Measurements from ENCODE around the gene VAC14.

DNA sequence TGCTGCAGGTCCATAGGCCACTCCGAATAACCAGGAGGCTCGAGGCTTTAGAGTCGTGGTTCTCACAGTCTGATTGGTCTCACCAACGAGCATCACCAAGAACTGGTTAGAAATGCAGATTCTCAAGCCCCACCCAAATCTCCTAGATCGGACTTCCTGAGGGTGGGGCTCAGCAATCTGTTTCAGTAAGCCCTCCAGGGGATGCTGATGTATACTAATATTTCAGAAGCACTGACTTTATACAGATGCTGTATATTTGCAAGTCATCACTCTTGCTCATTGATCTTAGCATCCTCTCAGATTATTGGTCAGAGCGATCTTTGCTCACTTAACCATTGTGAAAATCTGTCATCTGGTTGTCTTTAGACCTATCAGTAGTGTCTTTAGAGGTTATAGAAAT lies 4.4 kb upstream of the VAC14 start:
- TF ChIP-seq, protein P1, sequence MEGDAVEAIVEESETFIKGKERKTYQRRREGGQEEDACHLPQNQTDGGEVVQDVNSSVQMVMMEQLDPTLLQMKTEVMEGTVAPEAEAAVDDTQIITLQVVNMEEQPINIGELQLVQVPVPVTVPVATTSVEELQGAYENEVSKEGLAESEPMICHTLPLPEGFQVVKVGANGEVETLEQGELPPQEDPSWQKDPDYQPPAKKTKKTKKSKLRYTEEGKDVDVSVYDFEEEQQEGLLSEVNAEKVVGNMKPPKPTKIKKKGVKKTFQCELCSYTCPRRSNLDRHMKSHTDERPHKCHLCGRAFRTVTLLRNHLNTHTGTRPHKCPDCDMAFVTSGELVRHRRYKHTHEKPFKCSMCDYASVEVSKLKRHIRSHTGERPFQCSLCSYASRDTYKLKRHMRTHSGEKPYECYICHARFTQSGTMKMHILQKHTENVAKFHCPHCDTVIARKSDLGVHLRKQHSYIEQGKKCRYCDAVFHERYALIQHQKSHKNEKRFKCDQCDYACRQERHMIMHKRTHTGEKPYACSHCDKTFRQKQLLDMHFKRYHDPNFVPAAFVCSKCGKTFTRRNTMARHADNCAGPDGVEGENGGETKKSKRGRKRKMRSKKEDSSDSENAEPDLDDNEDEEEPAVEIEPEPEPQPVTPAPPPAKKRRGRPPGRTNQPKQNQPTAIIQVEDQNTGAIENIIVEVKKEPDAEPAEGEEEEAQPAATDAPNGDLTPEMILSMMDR (IDR thresholded peaks at IDR 0.05 in 2 of 3, conservative IDR thresholded peaks at IDR 0.05 in 1 of 3; ENCODE audit: borderline replicate concordance in 1 of 3, insufficient read depth in 1 of 3, low read depth in 2 of 3, low read length in 2 of 3), result no peak
- TF ChIP-seq, protein P2, sequence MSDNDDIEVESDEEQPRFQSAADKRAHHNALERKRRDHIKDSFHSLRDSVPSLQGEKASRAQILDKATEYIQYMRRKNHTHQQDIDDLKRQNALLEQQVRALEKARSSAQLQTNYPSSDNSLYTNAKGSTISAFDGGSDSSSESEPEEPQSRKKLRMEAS (IDR thresholded peaks at IDR 0.05), result no peak
